Measurements from ENCODE around the gene PEX12.
"Not testable (repeated sequence)": the region's sequence is repeated elsewhere in the genome, so short reads cannot be mapped to it uniquely, and the experiment has no call there.

Gene PEX12

DNA sequence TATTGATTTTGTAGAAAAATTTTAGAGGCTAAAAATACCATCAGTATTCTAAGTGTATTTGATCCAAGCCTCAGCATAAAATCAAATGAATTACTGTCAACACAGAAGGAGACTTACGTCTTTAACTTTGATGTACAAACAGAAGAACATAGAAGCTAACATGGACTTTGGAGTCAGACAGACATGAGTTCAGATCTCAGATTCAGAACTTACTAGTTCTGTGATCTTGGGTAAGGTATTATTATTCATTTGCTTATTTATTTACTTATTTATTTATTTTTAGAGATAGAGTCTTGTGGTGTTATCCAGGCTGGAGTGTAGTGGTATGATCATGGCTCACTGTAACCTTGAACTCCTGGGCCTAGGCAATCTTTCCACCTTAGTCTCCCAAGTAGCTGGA lies 36.9 kb downstream of the PEX12 start:
- Histone ChIP-seq H3K9me3 (ENCODE audit: control insufficient read depth, low read length) (no peaks in the 10 kb centered on the region), H3K4me1 (ENCODE audit: control insufficient read depth, insufficient read depth, low read length, poor library complexity, severe bottlenecking) (peaks cover 26% of the 10 kb centered on the region), H3K36me3 (ENCODE audit: control insufficient read depth, insufficient read depth, low read length) (no peaks in the 10 kb centered on the region), H3K27me3 (replicated peaks; ENCODE audit: control insufficient read depth, insufficient read depth, low read length, poor library complexity, severe bottlenecking) (no peaks in the 10 kb centered on the region), H3K27ac (ENCODE audit: insufficient read depth, low read length, poor library complexity, severe bottlenecking) (peak overlapping the region; percentile 86), H3K4me3 (ENCODE audit: insufficient read depth, low read depth, low read length, poor library complexity, severe bottlenecking) (peak overlapping the region; percentile 59)
- DNase-seq: no peak

DNA sequence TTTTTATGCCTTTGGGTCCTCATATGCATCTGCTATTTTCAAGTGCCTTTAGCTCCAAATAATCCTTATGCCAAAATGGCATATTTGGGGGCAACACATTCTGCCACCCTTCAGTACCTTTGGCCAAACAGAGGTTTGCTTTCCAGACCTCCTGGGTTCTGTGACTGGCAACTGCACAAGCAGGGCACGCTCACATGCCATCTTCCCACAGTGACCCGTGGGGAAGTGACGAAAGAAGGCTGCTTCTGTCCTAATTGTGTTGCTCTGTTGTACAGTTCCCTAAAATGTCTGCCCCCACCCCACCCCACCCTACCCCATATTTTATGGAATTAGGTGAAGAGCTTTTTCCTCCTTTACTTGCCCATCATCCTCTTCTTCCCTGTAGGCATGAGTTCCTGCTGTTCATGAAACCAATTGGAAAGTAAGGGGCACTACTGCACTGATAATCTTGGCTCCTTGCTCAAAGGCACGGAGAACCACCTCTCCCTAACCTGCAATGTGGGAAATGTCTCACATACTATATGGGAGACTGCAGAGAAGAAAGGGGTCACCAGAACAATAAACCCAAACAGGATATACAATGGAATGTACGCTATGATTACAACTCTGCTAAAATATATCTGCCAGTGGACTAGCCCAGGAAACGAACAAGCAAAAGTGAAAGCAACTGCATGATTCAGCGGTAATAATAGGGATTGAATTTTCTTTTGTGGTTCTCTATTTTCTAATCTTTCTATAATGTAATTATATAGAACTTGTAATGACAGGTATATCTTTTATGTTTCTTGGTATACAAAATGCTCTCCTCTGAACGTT lies 37.6 kb downstream of the PEX12 start:
- Histone ChIP-seq H3K36me3 (ENCODE audit: control insufficient read depth, insufficient read depth, low read length) (no peaks in the 10 kb centered on the region), H3K4me3 (ENCODE audit: insufficient read depth, low read depth, low read length, poor library complexity, severe bottlenecking) (peak overlapping the region; percentile 59), H3K27me3 (replicated peaks; ENCODE audit: control insufficient read depth, insufficient read depth, low read length, poor library complexity, severe bottlenecking) (no peaks in the 10 kb centered on the region), H3K9me3 (ENCODE audit: control insufficient read depth, low read length) (no peaks in the 10 kb centered on the region), H3K4me1 (ENCODE audit: control insufficient read depth, insufficient read depth, low read length, poor library complexity, severe bottlenecking) (peaks cover 27% of the 10 kb centered on the region), H3K27ac (ENCODE audit: insufficient read depth, low read length, poor library complexity, severe bottlenecking) (peak overlapping the region; percentile 86)
- DNase-seq: peak in 1 of 3 donors; percentile 20

GRCh38 chr17:35539659-35540026 lies 38.7 kb downstream of the PEX12 start:
- H3K36me3 ChIP-seq (ENCODE audit: control insufficient read depth, insufficient read depth, low read length): no peaks in the 10 kb centered on the region
- peak overlapping the region; percentile 27 for H3K4me3 ChIP-seq (ENCODE audit: insufficient read depth, low read depth, low read length, poor library complexity, severe bottlenecking)
- no peak for DNase-seq
- no peaks in the 10 kb centered on the region for H3K27me3 ChIP-seq (replicated peaks; ENCODE audit: control insufficient read depth, insufficient read depth, low read length, poor library complexity, severe bottlenecking)
- H3K4me1 ChIP-seq (ENCODE audit: control insufficient read depth, insufficient read depth, low read length, poor library complexity, severe bottlenecking): peaks cover 27% of the 10 kb centered on the region
- H3K27ac ChIP-seq (ENCODE audit: insufficient read depth, low read length, poor library complexity, severe bottlenecking): peak overlapping the region; percentile 86
- H3K9me3 ChIP-seq (ENCODE audit: control insufficient read depth, low read length): no peaks in the 10 kb centered on the region

DNA sequence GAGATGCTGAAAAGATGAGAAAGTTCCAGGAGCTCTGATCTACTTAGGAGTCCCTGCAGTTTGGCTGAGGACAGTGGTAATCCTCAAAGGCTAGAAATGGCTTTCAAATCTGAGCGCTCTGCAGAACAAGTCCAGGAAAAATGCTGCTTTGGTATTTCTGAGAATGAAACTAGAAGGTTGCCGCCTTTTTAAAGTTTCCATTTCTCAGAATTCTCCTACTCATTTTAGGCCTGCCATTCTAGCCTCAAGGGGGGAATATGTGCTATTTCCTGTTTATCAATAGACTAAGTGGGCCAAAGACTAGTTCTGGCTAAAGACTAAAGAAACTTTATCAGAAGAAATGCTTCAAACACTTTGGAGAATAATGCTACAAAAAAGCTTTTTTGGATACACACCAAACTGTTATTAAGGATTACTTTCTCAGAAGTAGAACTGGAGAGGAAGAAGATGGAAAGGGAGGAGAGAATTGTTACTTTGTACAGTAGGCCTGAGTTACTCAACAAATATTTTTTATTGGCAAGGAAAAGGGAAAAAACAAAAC lies 40.7 kb downstream of the PEX12 start, which contains the start of gene SLFN12L:
Gene SLFN12L, minus strand, starts transcription at position 78 of the 541 bp plus-strand sequence. CDS start 15,314 bp downstream, outside the sequence.
- H3K27me3 ChIP-seq (replicated peaks; ENCODE audit: control insufficient read depth, insufficient read depth, low read length, poor library complexity, severe bottlenecking): no peaks in the 10 kb centered on the region
- DNase-seq: no peak
- peaks cover 28% of the 10 kb centered on the region for H3K4me1 ChIP-seq (ENCODE audit: control insufficient read depth, insufficient read depth, low read length, poor library complexity, severe bottlenecking)
- no peaks in the 10 kb centered on the region for H3K36me3 ChIP-seq (ENCODE audit: control insufficient read depth, insufficient read depth, low read length)
- peak within 1 kb of the TSS; percentile 56 for H3K4me3 ChIP-seq (ENCODE audit: insufficient read depth, low read depth, low read length, poor library complexity, severe bottlenecking)
- H3K9me3 ChIP-seq (ENCODE audit: control insufficient read depth, low read length): no peaks in the 10 kb centered on the region
- peak within 1 kb of the TSS; percentile 86 for H3K27ac ChIP-seq (ENCODE audit: insufficient read depth, low read length, poor library complexity, severe bottlenecking)

GRCh38 chr17:35536664-35537171 lies 41.7 kb downstream of the PEX12 start:
- Histone ChIP-seq H3K36me3 (ENCODE audit: control insufficient read depth, insufficient read depth, low read length) (no peaks in the 10 kb centered on the region), H3K27ac (ENCODE audit: insufficient read depth, low read length, poor library complexity, severe bottlenecking) (peak overlapping the region; percentile 86), H3K27me3 (replicated peaks; ENCODE audit: control insufficient read depth, insufficient read depth, low read length, poor library complexity, severe bottlenecking) (no peaks in the 10 kb centered on the region), H3K4me3 (ENCODE audit: insufficient read depth, low read depth, low read length, poor library complexity, severe bottlenecking) (peak overlapping the region; percentile 56), H3K9me3 (ENCODE audit: control insufficient read depth, low read length) (no peaks in the 10 kb centered on the region), H3K4me1 (ENCODE audit: control insufficient read depth, insufficient read depth, low read length, poor library complexity, severe bottlenecking) (peaks cover 37% of the 10 kb centered on the region)
- DNase-seq: peak in 1 of 3 donors; percentile 18

DNA sequence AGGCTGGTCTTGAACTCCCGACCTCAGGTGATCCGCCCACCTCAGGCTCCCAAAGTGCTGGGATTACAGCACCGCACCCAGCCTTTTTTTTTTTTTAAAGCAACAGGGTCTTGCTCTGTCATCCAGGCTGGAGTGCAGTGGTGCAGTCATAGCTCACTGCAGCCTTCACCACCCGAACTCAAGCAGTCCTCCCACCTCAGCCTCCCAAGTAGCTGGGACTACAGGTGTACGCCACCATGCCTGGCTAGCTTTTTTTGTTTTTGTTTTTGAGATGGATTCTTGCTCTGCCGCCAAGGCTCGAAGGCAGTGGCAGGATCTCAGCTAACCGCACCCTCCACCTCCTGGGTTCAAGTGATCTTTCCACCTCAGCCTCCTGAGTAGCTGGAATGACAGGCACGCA lies 43.0 kb downstream of the PEX12 start:
- H3K36me3 ChIP-seq (ENCODE audit: control insufficient read depth, insufficient read depth, low read length); H3K27me3 ChIP-seq (replicated peaks; ENCODE audit: control insufficient read depth, insufficient read depth, low read length, poor library complexity, severe bottlenecking); DNase-seq; H3K9me3 ChIP-seq (ENCODE audit: control insufficient read depth, low read length): not testable (repeated sequence)
- Histone ChIP-seq H3K4me3 (ENCODE audit: insufficient read depth, low read depth, low read length, poor library complexity, severe bottlenecking) (peak overlapping the region; percentile 56), H3K4me1 (ENCODE audit: control insufficient read depth, insufficient read depth, low read length, poor library complexity, severe bottlenecking) (peaks cover 35% of the 10 kb centered on the region), H3K27ac (ENCODE audit: insufficient read depth, low read length, poor library complexity, severe bottlenecking) (peak overlapping the region; percentile 86)

GRCh38 chr17:35534576-35535093 lies 43.7 kb downstream of the PEX12 start:
- Histone ChIP-seq H3K27ac (ENCODE audit: insufficient read depth, low read length, poor library complexity, severe bottlenecking) (peak overlapping the region; percentile 86), H3K4me3 (ENCODE audit: insufficient read depth, low read depth, low read length, poor library complexity, severe bottlenecking) (peak overlapping the region; percentile 56)

DNA sequence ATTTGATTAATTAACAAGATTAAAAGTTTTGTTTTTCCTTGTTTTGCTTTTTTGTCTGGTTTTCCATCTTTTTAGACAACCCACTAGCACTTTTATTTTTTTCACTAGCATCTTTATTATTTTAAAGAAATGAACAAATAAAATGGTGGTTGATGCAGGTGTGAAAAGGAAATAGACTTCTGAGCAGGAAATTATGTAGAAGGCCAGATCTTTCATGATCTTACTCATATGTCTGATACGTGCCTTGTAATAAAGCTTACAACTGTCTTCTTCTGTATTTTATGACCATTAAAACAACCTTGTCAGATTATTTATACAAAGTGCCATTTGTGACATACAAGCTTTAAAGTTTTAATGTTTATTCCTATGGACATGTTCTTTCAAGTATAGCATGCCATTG lies 47.2 kb downstream of the PEX12 start:
- peak overlapping the region; percentile 52 for H3K27ac ChIP-seq (ENCODE audit: insufficient read depth, low read length, poor library complexity, severe bottlenecking)
- H3K36me3 ChIP-seq (ENCODE audit: control insufficient read depth, insufficient read depth, low read length): no peaks in the 10 kb centered on the region
- no peaks in the 10 kb centered on the region for H3K9me3 ChIP-seq (ENCODE audit: control insufficient read depth, low read length)
- DNase-seq: no peak
- H3K27me3 ChIP-seq (replicated peaks; ENCODE audit: control insufficient read depth, insufficient read depth, low read length, poor library complexity, severe bottlenecking): no peaks in the 10 kb centered on the region
- H3K4me3 ChIP-seq (ENCODE audit: insufficient read depth, low read depth, low read length, poor library complexity, severe bottlenecking): no peak overlapping the region
- H3K4me1 ChIP-seq (ENCODE audit: control insufficient read depth, insufficient read depth, low read length, poor library complexity, severe bottlenecking): peaks cover 15% of the 10 kb centered on the region

More at GRCh38 chr17:35534576-35535093, 43.7 kb downstream of the PEX12 start:
- no peaks in the 10 kb centered on the region for H3K9me3 ChIP-seq (ENCODE audit: control insufficient read depth, low read length)
- H3K4me1 ChIP-seq (ENCODE audit: control insufficient read depth, insufficient read depth, low read length, poor library complexity, severe bottlenecking): peaks cover 31% of the 10 kb centered on the region
- no peak for DNase-seq
- H3K27me3 ChIP-seq (replicated peaks; ENCODE audit: control insufficient read depth, insufficient read depth, low read length, poor library complexity, severe bottlenecking): no peaks in the 10 kb centered on the region
- no peaks in the 10 kb centered on the region for H3K36me3 ChIP-seq (ENCODE audit: control insufficient read depth, insufficient read depth, low read length)

DNA sequence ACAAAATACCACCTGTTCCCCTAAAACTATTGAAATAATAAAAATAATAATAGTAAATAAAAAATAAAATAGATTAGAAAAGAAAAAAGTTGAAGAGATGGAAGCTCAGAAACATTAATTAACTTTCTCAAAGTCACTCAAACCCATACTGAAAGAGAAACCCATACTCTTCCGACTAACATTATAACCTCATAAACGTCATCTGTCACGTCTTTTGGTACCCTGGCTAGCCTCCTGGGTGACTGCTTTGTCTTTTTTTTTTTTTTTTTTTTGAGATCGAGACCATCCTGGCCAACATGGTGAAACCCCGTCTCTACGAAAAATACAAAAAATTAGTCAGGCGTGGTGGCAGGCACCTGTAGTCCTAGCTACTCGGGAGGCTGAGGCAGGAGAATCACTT lies 48.5 kb downstream of the PEX12 start:
- DNase-seq: no peak
- H3K27me3 ChIP-seq (replicated peaks; ENCODE audit: control insufficient read depth, insufficient read depth, low read length, poor library complexity, severe bottlenecking): no peaks in the 10 kb centered on the region
- H3K4me3 ChIP-seq (ENCODE audit: insufficient read depth, low read depth, low read length, poor library complexity, severe bottlenecking): no peak overlapping the region
- H3K27ac ChIP-seq (ENCODE audit: insufficient read depth, low read length, poor library complexity, severe bottlenecking): no peak overlapping the region
- H3K9me3 ChIP-seq (ENCODE audit: control insufficient read depth, low read length): no peaks in the 10 kb centered on the region
- H3K36me3 ChIP-seq (ENCODE audit: control insufficient read depth, insufficient read depth, low read length): no peaks in the 10 kb centered on the region
- peaks cover 15% of the 10 kb centered on the region for H3K4me1 ChIP-seq (ENCODE audit: control insufficient read depth, insufficient read depth, low read length, poor library complexity, severe bottlenecking)

- H3K27ac ChIP-seq (ENCODE audit: insufficient read depth, low read length, poor library complexity, severe bottlenecking); DNase-seq; H3K4me3 ChIP-seq (ENCODE audit: insufficient read depth, low read depth, low read length, poor library complexity, severe bottlenecking); H3K27me3 ChIP-seq (replicated peaks; ENCODE audit: control insufficient read depth, insufficient read depth, low read length, poor library complexity, severe bottlenecking); H3K36me3 ChIP-seq (ENCODE audit: control insufficient read depth, insufficient read depth, low read length); H3K9me3 ChIP-seq (ENCODE audit: control insufficient read depth, low read length): not testable (repeated sequence)
- H3K4me1 ChIP-seq (ENCODE audit: control insufficient read depth, insufficient read depth, low read length, poor library complexity, severe bottlenecking): peaks cover 17% of the 10 kb centered on the region
Measured at GRCh38 chr17:35529326-35529725, 49.0 kb downstream of the PEX12 start.
